Panc1 (cell line): ENCODE results near the gene MAPRE2.

Experiments
- CTCF ChIP-seq: fragments of 450-650 bp; IDR thresholded peaks from 2 replicates; pipeline ENCODE4 v1.5.1; 2017; ENCODE audit warnings: mild to moderate bottlenecking
- POLR2AphosphoS5 ChIP-seq: IDR thresholded peaks from 2 replicates; pipeline ENCODE4 v1.6.1; 2012; ENCODE audit warnings: mild to moderate bottlenecking, low read depth, low read length, moderate library complexity

GRCh38 chr18:35029770-35030169, 11.4 kb upstream of the MAPRE2 start:
- TF ChIP-seq CTCF (no peak), POLR2AphosphoS5 (no peak)
